T-cell (primary cell): ENCODE results near the gene MTA1. TPM values are rescaled to one million over a fixed set of nuclear protein-coding genes. Genes with fewer than 3 reads are reported as not detected.
A peak's percentile ranks its signal among the peaks of the same experiment; 100 is the strongest.

Experiments used
- ATAC-seq, 4 experiments: fragments of 200-7000 bp in 3 of 4; fragments of 150-1000 bp in 1 of 4; cut with Tn5 transposase; replicated peaks in 1 of 4; 1 replicate in 3 of 4; 2 replicates in 1 of 4; pipeline ENCODE4 v1.10.0; 2021; ENCODE audit warnings: moderate library complexity in 3 of 4, mild to moderate bottlenecking in 2 of 4, moderate number of reproducible peaks in 1 of 4
- CTCF ChIA-PET, 2 donors: fragments of 300-600 bp; sonication (Branson Sonifier 250); formaldehyde crosslinking; loops; one replicate each; lab custom pipeline; 2022; ENCODE audit warnings: antibody characterized with exemption in 2 of 2; lab: Charles Lee
- POLR2A ChIA-PET, 2 donors: fragments of 300-600 bp; sonication (Branson Sonifier 250); formaldehyde crosslinking; loops; one replicate each; lab custom pipeline; 2022; ENCODE audit warnings: antibody characterized with exemption in 2 of 2; lab: Charles Lee
- DNase-seq, 35 experiments: peaks; one replicate each; pipeline versions ENCODE4 v3.0.0 to v3.0.0-alpha.2; 2013 to 2023
- H3K27ac ChIP-seq: one replicate; pipeline ENCODE4 v1.5.1; 2013; ENCODE audit warnings: low read length
- H3K27me3 ChIP-seq, 2 experiments: replicated peaks in 1 of 2; 1 replicate in 1 of 2; 2 replicates in 1 of 2; pipeline versions ENCODE4 v1.6.1 to v1.7.0; 2013; ENCODE audit warnings: low read length in 1 of 2, mixed read lengths in 1 of 2; ENCODE audit not compliant: control insufficient read depth in 2 of 2, insufficient read depth in 2 of 2; ENCODE audit errors: extremely low read depth in 1 of 2
- H3K36me3 ChIP-seq, 2 donors: 1 replicate in 1 of 2; 2 replicates in 1 of 2; pipeline versions ENCODE4 v1.6.1 to v1.7.0; 2013; ENCODE audit warnings: low read length in 1 of 2; ENCODE audit not compliant: control insufficient read depth in 2 of 2, insufficient read depth in 1 of 2; ENCODE audit errors: extremely low read depth in 1 of 2
- H3K4me1 ChIP-seq, 2 experiments: 1 replicate in 1 of 2; 2 replicates in 1 of 2; pipeline versions ENCODE4 v1.6.1 to v1.7.0; 2013; ENCODE audit warnings: low read length in 2 of 2, mixed read lengths in 1 of 2; ENCODE audit not compliant: insufficient read depth in 2 of 2, control insufficient read depth in 1 of 2; ENCODE audit errors: extremely low read depth in 1 of 2
- H3K4me3 ChIP-seq, 2 donors: 1 replicate in 1 of 2; 2 replicates in 1 of 2; pipeline versions ENCODE4 v1.5.1 to v1.7.0; 2013; ENCODE audit warnings: mild to moderate bottlenecking in 2 of 2, low read length in 1 of 2, moderate library complexity in 1 of 2; ENCODE audit not compliant: control insufficient read depth in 1 of 2; ENCODE audit errors: extremely low read depth in 1 of 2
- H3K9me3 ChIP-seq: 2 replicates; pipeline ENCODE4 v1.7.0; 2013
- H3K27ac Mint-ChIP-seq, 2 donors: one replicate each; pipeline ENCODE4 v1.8.0; 2020 to 2021; ENCODE audit warnings: mild to moderate bottlenecking in 2 of 2, mixed read lengths in 2 of 2
- H3K27me3 Mint-ChIP-seq, 2 donors: one replicate each; pipeline ENCODE4 v1.8.0; 2021 to 2022; ENCODE audit warnings: mixed read lengths in 2 of 2
- H3K36me3 Mint-ChIP-seq: one replicate; pipeline ENCODE4 v1.8.0; 2021; ENCODE audit warnings: mixed read lengths
- H3K4me1 Mint-ChIP-seq, 3 donors: one replicate each; pipeline ENCODE4 v1.8.0; 2020 to 2022; ENCODE audit warnings: mixed read lengths in 3 of 3, mild to moderate bottlenecking in 1 of 3
- H3K4me3 Mint-ChIP-seq, 3 donors: one replicate each; pipeline ENCODE4 v1.8.0; 2020 to 2022; ENCODE audit warnings: mild to moderate bottlenecking in 3 of 3, mixed read lengths in 3 of 3, moderate library complexity in 3 of 3
- H3K9me3 Mint-ChIP-seq, 3 donors: one replicate each; pipeline ENCODE4 v1.8.0; 2020 to 2022; ENCODE audit warnings: mixed read lengths in 3 of 3
- WGBS: methylation state at CpG from one replicate; pipeline ENCODE4 v1.1.5; 2013; ENCODE audit warnings: missing lambda C conversion rate; ENCODE audit not compliant: insufficient coverage; 5-methylcytosine and 5-hydroxymethylcytosine counted together
- total RNA-seq, 35 experiments: library from RNA in 6 of 35; stranded (reverse) in 6 of 35; fragments of 120-200 nt in 1 of 35; gene quantifications; one replicate each; pipeline versions ENCODE4 v1.2.1 to v1.2.4 and lab custom pipeline; 2013 to 2026

Gene MTA1
- total RNA-seq, 5 donors from 2014 or later (not counting 1 experiment from before 2014, with no cell fraction given), result 111 to 152 (median 141) TPM

- peaks cover 24 to 47% of the 10 kb centered on the region in 2 experiments for H3K4me1 ChIP-seq
- ChIA-PET CTCF (interaction anchor here in 1 of 2 donors (1.0 kb wide), 1 partner anchor 8 kb away, joined by 4 read pairs; no protein-coding TSS in a partner anchor), POLR2A (no interaction called here)
- Mint-ChIP-seq H3K27ac (no peak overlapping the region), H3K27me3 (peaks cover 0 to 3% of the 10 kb centered on the region in 2 donors), H3K9me3 (no peaks in the 10 kb centered on the region), H3K36me3 (no peaks in the 10 kb centered on the region), H3K4me1 (peaks cover 6 to 15% (median 14%) of the 10 kb centered on the region in 3 donors), H3K4me3 (peak overlapping the region in 1 of 3 donors; percentile 72)
- peaks cover 6 to 10% of the 10 kb centered on the region in 2 donors for H3K36me3 ChIP-seq
- 90% methylated on average over 9 of the region's 12 CpGs for WGBS
- H3K27me3 ChIP-seq, result peaks cover 0 to 48% of the 10 kb centered on the region in 2 experiments
- no peak for ATAC-seq
- no peaks in the 10 kb centered on the region for H3K9me3 ChIP-seq
- DNase-seq, result no peak
- no peak overlapping the region for H3K27ac ChIP-seq
- no peak overlapping the region for H3K4me3 ChIP-seq
Measured at GRCh38 chr14:105472486-105472991, 52.9 kb downstream of the MTA1 start.

GRCh38 chr14:105473033-105473676 is 53.5 kb downstream of the MTA1 start:
- peaks cover 8 to 15% (median 14%) of the 10 kb centered on the region in 3 donors for H3K4me1 Mint-ChIP-seq
- ChIA-PET CTCF (interaction anchor here in 1 of 2 donors (0.6 kb wide), 1 partner anchor 413 kb away, joined by 3 read pairs; no protein-coding TSS in a partner anchor), POLR2A (no interaction called here)
- no peak for ATAC-seq
- Histone ChIP-seq H3K4me3 (peak overlapping the region; percentile 23 to 48), H3K27me3 (peaks cover 0 to 48% of the 10 kb centered on the region in 2 experiments), H3K9me3 (no peaks in the 10 kb centered on the region), H3K27ac (peak overlapping the region; percentile 23), H3K36me3 (peaks cover 4 to 5% of the 10 kb centered on the region in 2 donors), H3K4me1 (peaks cover 24 to 53% of the 10 kb centered on the region in 2 experiments)
- peak overlapping the region; percentile 64 to 72 (median 71) for H3K4me3 Mint-ChIP-seq
- H3K27ac Mint-ChIP-seq, result no peak overlapping the region
- H3K9me3 Mint-ChIP-seq, result no peaks in the 10 kb centered on the region
- H3K36me3 Mint-ChIP-seq, result no peaks in the 10 kb centered on the region
- DNase-seq, result no peak
- peaks cover 0 to 3% of the 10 kb centered on the region in 2 donors for H3K27me3 Mint-ChIP-seq
- whole genome bisulfite sequencing, result 49% methylated on average over 4 of the region's 7 CpGs

- ATAC-seq (peak; percentile 71 to 81 (median 76)), DNase-seq (peak; percentile 46 to 83 (median 69))
- Mint-ChIP-seq H3K4me1 (peaks cover 8 to 15% (median 14%) of the 10 kb centered on the region in 3 donors), H3K27me3 (peaks cover 0 to 3% of the 10 kb centered on the region in 2 donors), H3K9me3 (no peaks in the 10 kb centered on the region), H3K27ac (no peak overlapping the region), H3K4me3 (peak overlapping the region; percentile 64 to 72 (median 71)), H3K36me3 (no peaks in the 10 kb centered on the region)
- Histone ChIP-seq H3K9me3 (no peaks in the 10 kb centered on the region), H3K4me3 (peak overlapping the region; percentile 48 to 51), H3K4me1 (peaks cover 24 to 60% of the 10 kb centered on the region in 2 experiments), H3K36me3 (peaks cover 0 to 5% of the 10 kb centered on the region in 2 donors), H3K27me3 (peaks cover 0 to 48% of the 10 kb centered on the region in 2 experiments), H3K27ac (peak overlapping the region; percentile 23)
- CTCF ChIA-PET, result interaction anchor here in 1 of 2 donors (0.6 to 0.7 kb wide), 2 partner anchors 16 to 414 kb away, joined by 3 read pairs; no protein-coding TSS in a partner anchor
- POLR2A ChIA-PET, result interaction anchor here in 1 of 2 donors (0.6 kb wide), 1 partner anchor 13 kb away, joined by 3 read pairs; the partner anchor contains the start of gene CRIP1
- under 1% methylated on average over 38 of the region's 60 CpGs for WGBS
Measured at GRCh38 chr14:105473677-105474482, 54.3 kb downstream of the MTA1 start.

GRCh38 chr14:105474483-105475268 is 55.0 kb downstream of the MTA1 start, which contains the start of gene CRIP2:
Gene CRIP2 (plus strand): TSS chr14:105474821. CDS start chr14:105474863, 42 bp downstream.
- Histone ChIP-seq H3K27ac (peak within 1 kb of the TSS; percentile 23), H3K4me3 (peak within 1 kb of the TSS; percentile 48 to 51), H3K4me1 (peaks cover 24 to 66% of the 10 kb centered on the region in 2 experiments), H3K36me3 (peaks cover 0 to 5% of the 10 kb centered on the region in 2 donors), H3K27me3 (peaks cover 0 to 54% of the 10 kb centered on the region in 2 experiments), H3K9me3 (no peaks in the 10 kb centered on the region)
- CTCF ChIA-PET, result interaction anchor here in 1 of 2 donors (0.7 kb wide), 1 partner anchor 15 kb away, joined by 3 read pairs; no protein-coding TSS in a partner anchor
- no peak within 1 kb of the TSS for H3K27ac Mint-ChIP-seq
- peaks cover 9 to 19% (median 14%) of the 10 kb centered on the region in 3 donors for H3K4me1 Mint-ChIP-seq
- H3K4me3 Mint-ChIP-seq, result peak within 1 kb of the TSS; percentile 64 to 75 (median 71)
- peaks cover 0 to 3% of the 10 kb centered on the region in 2 donors for H3K27me3 Mint-ChIP-seq
- under 1% methylated on average over 96 of the region's 118 CpGs for WGBS
- DNase-seq (peak in 5 of 35 experiments; percentile 35 to 67 (median 46)), ATAC-seq (peak; percentile 25 to 43 (median 34))
- no peaks in the 10 kb centered on the region for H3K9me3 Mint-ChIP-seq
- H3K36me3 Mint-ChIP-seq, result no peaks in the 10 kb centered on the region
- POLR2A ChIA-PET, result interaction anchor here in 1 of 2 donors (0.6 kb wide), 1 partner anchor 12 kb away, joined by 3 read pairs; the partner anchor contains the start of gene CRIP1

- no peak for DNase-seq
- peaks cover 0 to 5% of the 10 kb centered on the region in 2 donors for H3K36me3 ChIP-seq
- H3K9me3 ChIP-seq, result no peaks in the 10 kb centered on the region
- peaks cover 24 to 74% of the 10 kb centered on the region in 2 experiments for H3K4me1 ChIP-seq
- Mint-ChIP-seq H3K36me3 (no peaks in the 10 kb centered on the region), H3K4me1 (peaks cover 17 to 27% (median 21%) of the 10 kb centered on the region in 3 donors), H3K27ac (no peak overlapping the region), H3K27me3 (peaks cover 0 to 3% of the 10 kb centered on the region in 2 donors), H3K4me3 (peak overlapping the region; percentile 39 to 75 (median 62)), H3K9me3 (no peaks in the 10 kb centered on the region)
- no peak overlapping the region for H3K27ac ChIP-seq
- WGBS, result 10% methylated on average over 34 of the region's 48 CpGs
- CTCF ChIA-PET, result no interaction called here
- peaks cover 0 to 55% of the 10 kb centered on the region in 2 experiments for H3K27me3 ChIP-seq
- peak overlapping the region; percentile 23 to 42 for H3K4me3 ChIP-seq
- ATAC-seq, result no peak
- POLR2A ChIA-PET, result no interaction called here
Measured at GRCh38 chr14:105475269-105476096, 55.9 kb downstream of the MTA1 start.
